Measurements from ENCODE around the gene RASGRP1. TPM values are rescaled to one million over a fixed set of nuclear protein-coding genes. Genes with fewer than 3 reads are reported as not detected.

Gene RASGRP1
- total RNA-seq, 1 experiment from 2014 or later: 0.85 TPM

DNA sequence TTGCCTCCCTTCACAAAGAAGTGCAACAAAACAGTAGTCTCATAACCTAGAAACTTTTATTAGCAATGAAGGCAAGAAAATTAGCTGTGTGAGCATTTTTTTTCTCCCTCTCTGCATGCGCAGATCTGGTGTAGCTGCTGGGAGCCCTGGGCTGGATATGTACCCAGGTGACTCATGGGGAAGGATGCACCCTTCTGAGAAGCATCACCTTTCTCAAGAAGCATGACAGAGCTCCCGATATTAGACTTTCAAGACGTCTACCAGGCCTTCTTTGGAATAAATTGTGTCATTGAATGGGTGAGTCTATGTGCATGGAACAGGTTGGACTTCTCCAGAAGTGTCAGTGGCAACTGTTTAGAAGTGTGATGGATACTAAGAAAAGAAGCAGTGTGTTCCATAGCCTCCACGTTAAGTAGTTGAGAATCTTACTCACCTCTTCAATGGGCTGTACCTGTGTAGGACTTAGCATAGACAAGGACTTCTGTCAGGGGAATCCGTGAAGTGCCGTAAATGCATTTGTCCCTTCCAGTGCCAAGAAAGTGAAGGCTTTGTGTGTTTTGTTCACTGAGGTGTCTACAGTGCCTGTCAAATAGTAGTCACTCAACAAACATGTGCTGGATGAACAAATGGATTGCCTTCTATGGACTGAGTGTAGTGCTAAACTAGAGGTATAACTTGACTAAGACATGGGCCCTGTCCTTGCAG lies 47.7 kb upstream of the RASGRP1 start:
- H3K18ac ChIP-seq (ENCODE audit: insufficient read length, low read depth, low read length): no peak overlapping the region
- 0 out of 2 replicates have a peak, but pooled peaks cover 3% of the 10 kb centered on the region for H3K4me1 ChIP-seq (ENCODE audit: insufficient read depth, low read length)

More for the DNA sequence above, 47.7 kb upstream of the RASGRP1 start:
- Histone ChIP-seq H3K56ac (ENCODE audit: insufficient read length, low read depth, low read length) (no peak overlapping the region), H3K23ac (ENCODE audit: insufficient read length, low read depth, low read length) (no peak overlapping the region), H3K4me2 (ENCODE audit: insufficient read depth, insufficient read length, low read length) (no peak overlapping the region), H3K9ac (ENCODE audit: extremely low read depth, insufficient read length, low read length) (no peak overlapping the region), H4K91ac (ENCODE audit: insufficient read length, low read depth, low read length) (no peak overlapping the region), H2AFZ (ENCODE audit: low read length) (no peak overlapping the region), H3K79me2 (ENCODE audit: insufficient read depth, low read length) (no peaks in the 10 kb centered on the region), H3K9me3 (ENCODE audit: control insufficient read depth, low read depth, low read length) (no peaks in the 10 kb centered on the region), H2BK20ac (ENCODE audit: low read depth, low read length, poor library complexity, severe bottlenecking) (no peak overlapping the region), H2BK12ac (ENCODE audit: insufficient read length, low read depth, low read length) (no peak overlapping the region), H3K4ac (ENCODE audit: low read depth, low read length) (no peak overlapping the region), H3T11ph (ENCODE audit: low read length) (no peak overlapping the region), H3K14ac (ENCODE audit: insufficient read depth, low read length) (no peak overlapping the region), H3K79me1 (ENCODE audit: insufficient read depth, low read depth, low read length, poor library complexity, severe bottlenecking) (no peaks in the 10 kb centered on the region), H3K23me2 (ENCODE audit: insufficient read length, low read depth, low read length, poor library complexity, severe bottlenecking) (no peaks in the 10 kb centered on the region), H2BK120ac (ENCODE audit: low read depth, low read length, poor library complexity, severe bottlenecking) (no peak overlapping the region), H2BK15ac (ENCODE audit: low read depth, low read length) (no peak overlapping the region), H4K20me1 (ENCODE audit: control insufficient read depth, insufficient read depth, insufficient read length) (no peaks in the 10 kb centered on the region), H3K27ac (ENCODE audit: insufficient read length, low read depth, low read length) (no peak overlapping the region), H2AK5ac (ENCODE audit: insufficient read length, low read length) (no peak overlapping the region), H2BK5ac (ENCODE audit: insufficient read length, low read length) (no peak overlapping the region), H4K8ac (replicated peaks; ENCODE audit: insufficient read length, low read depth, low read length) (no peak overlapping the region), H3K27me3 (ENCODE audit: insufficient read depth, low read length) (no peaks in the 10 kb centered on the region), H4K5ac (ENCODE audit: insufficient read length, low read depth, low read length) (no peak overlapping the region)
- no CpG with 5 or more reads among the region's 6 CpGs for WGBS (ENCODE audit: extremely low coverage, insufficient read length, low lambda C conversion rate)
- DNase-seq: no peak
- peaks cover 7 to 13% of the 10 kb centered on the region in 2 experiments for H3K4me1 Mint-ChIP-seq
- H3K27ac Mint-ChIP-seq: no peak overlapping the region
- H3K9me3 Mint-ChIP-seq: no peaks in the 10 kb centered on the region
- TF ChIP-seq, protein P1, sequence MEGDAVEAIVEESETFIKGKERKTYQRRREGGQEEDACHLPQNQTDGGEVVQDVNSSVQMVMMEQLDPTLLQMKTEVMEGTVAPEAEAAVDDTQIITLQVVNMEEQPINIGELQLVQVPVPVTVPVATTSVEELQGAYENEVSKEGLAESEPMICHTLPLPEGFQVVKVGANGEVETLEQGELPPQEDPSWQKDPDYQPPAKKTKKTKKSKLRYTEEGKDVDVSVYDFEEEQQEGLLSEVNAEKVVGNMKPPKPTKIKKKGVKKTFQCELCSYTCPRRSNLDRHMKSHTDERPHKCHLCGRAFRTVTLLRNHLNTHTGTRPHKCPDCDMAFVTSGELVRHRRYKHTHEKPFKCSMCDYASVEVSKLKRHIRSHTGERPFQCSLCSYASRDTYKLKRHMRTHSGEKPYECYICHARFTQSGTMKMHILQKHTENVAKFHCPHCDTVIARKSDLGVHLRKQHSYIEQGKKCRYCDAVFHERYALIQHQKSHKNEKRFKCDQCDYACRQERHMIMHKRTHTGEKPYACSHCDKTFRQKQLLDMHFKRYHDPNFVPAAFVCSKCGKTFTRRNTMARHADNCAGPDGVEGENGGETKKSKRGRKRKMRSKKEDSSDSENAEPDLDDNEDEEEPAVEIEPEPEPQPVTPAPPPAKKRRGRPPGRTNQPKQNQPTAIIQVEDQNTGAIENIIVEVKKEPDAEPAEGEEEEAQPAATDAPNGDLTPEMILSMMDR (conservative IDR thresholded peaks at IDR 0.05): no peak
- peaks cover 3% of the 10 kb centered on the region for H3K27me3 Mint-ChIP-seq (ENCODE audit: low read depth)
- no peak overlapping the region for H3K4me3 Mint-ChIP-seq
- no peaks in the 10 kb centered on the region for H3K36me3 Mint-ChIP-seq (ENCODE audit: insufficient read depth in 1 of 3, low read depth in 3 of 3)
